OCI-LY1 (cell line): Measurements from ENCODE around the gene DRC1.

Experiments used
- H2AFZ ChIP-seq: fragments of 200-600 bp; sonication (generic), shearing (Covaris generic); 2 replicates; pipeline ENCODE4 v1.6.0; 2014; ENCODE audit warnings: antibody characterized with exemption, mild to moderate bottlenecking, low read length
- H3F3A ChIP-seq: fragments of 200-600 bp; sonication (generic), shearing (Covaris generic); 2 replicates; pipeline ENCODE4 v1.6.0; 2014; ENCODE audit warnings: mild to moderate bottlenecking, antibody characterized with exemption, low read length, moderate library complexity; ENCODE audit not compliant: insufficient read depth
- H3K27ac ChIP-seq: fragments of 200-600 bp; sonication (generic); 2 replicates; pipeline ENCODE4 v1.5.1; 2014; ENCODE audit warnings: low read length, mixed run types, mild to moderate bottlenecking, low read depth; ENCODE audit not compliant: poor library complexity, severe bottlenecking
- H3K27me3 ChIP-seq: fragments of 200-600 bp; sonication (generic); 2 replicates; pipeline ENCODE4 v1.6.0; 2014; ENCODE audit warnings: antibody characterized with exemption, mild to moderate bottlenecking, low read length, moderate library complexity; ENCODE audit not compliant: insufficient read depth
- H3K36me3 ChIP-seq: fragments of 200-600 bp; sonication (generic); 2 replicates; pipeline ENCODE4 v1.6.1; 2014; ENCODE audit warnings: mild to moderate bottlenecking, antibody characterized with exemption, low read length, moderate library complexity, mixed read lengths; ENCODE audit not compliant: insufficient read depth
- H3K4me1 ChIP-seq: fragments of 200-600 bp; sonication (generic); 2 replicates; pipeline ENCODE4 v1.5.1; 2014; ENCODE audit warnings: mild to moderate bottlenecking, low read length, moderate library complexity; ENCODE audit not compliant: insufficient read depth, severe bottlenecking
- H3K4me2 ChIP-seq: fragments of 200-600 bp; sonication (generic), shearing (Covaris generic); 2 replicates; pipeline ENCODE4 v1.6.1; 2014; ENCODE audit warnings: low read length
- H3K4me3 ChIP-seq: fragments of 200-600 bp; sonication (generic); 2 replicates; pipeline ENCODE4 v1.5.1; 2014; ENCODE audit warnings: low read length, low read depth, mild to moderate bottlenecking, mixed read lengths; ENCODE audit not compliant: poor library complexity, severe bottlenecking
- H3K79me2 ChIP-seq: fragments of 200-600 bp; shearing (Covaris generic); 2 replicates; pipeline ENCODE4 v1.6.1; 2016; ENCODE audit warnings: mixed run types, low read length, mixed read lengths; ENCODE audit not compliant: insufficient read depth
- H3K9ac ChIP-seq: fragments of 200-600 bp; sonication (generic), shearing (Covaris generic); 2 replicates; pipeline ENCODE4 v1.6.1; 2014; ENCODE audit warnings: mild to moderate bottlenecking, low read length, mixed read lengths
- H3K9me2 ChIP-seq: fragments of 200-600 bp; sonication (generic), shearing (Covaris generic); 2 replicates; pipeline ENCODE4 v1.6.1; 2014; ENCODE audit warnings: low read depth, mild to moderate bottlenecking, low read length, mixed read lengths
- H3K9me3 ChIP-seq: fragments of 200-600 bp; shearing (Covaris generic); 2 replicates; pipeline ENCODE4 v1.6.1; 2014; ENCODE audit warnings: low read length, mixed read lengths
- H4K20me1 ChIP-seq: fragments of 200-600 bp; sonication (generic), shearing (Covaris generic); 2 replicates; pipeline ENCODE4 v1.6.0; 2016; ENCODE audit warnings: mild to moderate bottlenecking, low read length; ENCODE audit not compliant: insufficient read depth
- EZH2 ChIP-seq: fragments of 200-600 bp; sonication (generic), shearing (Covaris generic); IDR thresholded peaks from 2 replicates; pipeline ENCODE4 v1.8.0; 2017; ENCODE audit warnings: borderline replicate concordance, mixed run types, mild to moderate bottlenecking, antibody characterized with exemption, low read length, moderate library complexity, mixed read lengths
- TF ChIP-seq, protein P1 (sequence below): fragments of 200-600 bp; sonication (generic), shearing (Covaris generic); IDR thresholded peaks from 2 replicates; pipeline ENCODE4 v1.5.1; 2017; ENCODE audit warnings: mild to moderate bottlenecking, antibody characterized with exemption, low read length, moderate library complexity, mixed read lengths

Gene DRC1

DNA sequence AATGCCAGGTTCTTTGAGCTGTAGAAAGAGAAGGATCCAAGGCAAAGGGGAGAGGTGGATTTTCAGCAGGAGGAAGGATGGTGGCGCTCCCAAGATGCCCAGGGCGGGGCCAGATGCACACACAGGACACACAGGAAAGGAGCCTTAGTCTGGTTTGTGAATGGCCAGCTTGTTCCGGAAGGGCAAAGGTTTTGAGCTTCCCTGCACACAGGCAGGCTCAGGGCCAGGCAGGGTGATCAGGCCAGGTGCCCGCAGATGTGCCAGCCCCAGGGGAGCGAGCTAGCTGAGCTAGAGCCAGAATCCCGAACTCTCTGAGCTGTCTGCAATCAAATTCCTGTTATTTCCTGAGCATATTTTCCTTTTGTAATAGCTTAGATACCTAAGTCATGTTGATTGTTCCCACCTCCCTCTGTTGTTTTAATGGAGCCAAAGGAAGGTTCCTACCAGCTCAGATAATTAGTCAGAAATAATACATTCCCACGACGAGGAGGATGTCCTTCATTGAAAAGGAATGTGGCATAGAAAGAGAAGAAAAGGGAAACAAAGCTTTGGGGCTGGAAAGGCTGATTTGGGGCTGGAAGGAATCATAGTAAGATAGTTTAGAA, 89.9 kb downstream of the DRC1 start:
- Histone ChIP-seq H4K20me1 (no peaks in the 10 kb centered on the region), H3K4me3 (no peak overlapping the region), H3K27ac (no peak overlapping the region), H3K27me3 (no peaks in the 10 kb centered on the region), H3K79me2 (no peaks in the 10 kb centered on the region), H2AFZ (no peak overlapping the region), H3K36me3 (no peaks in the 10 kb centered on the region), H3K9me3 (no peaks in the 10 kb centered on the region), H3F3A (no peaks in the 10 kb centered on the region), H3K9me2 (no peaks in the 10 kb centered on the region), H3K4me1 (no peaks in the 10 kb centered on the region), H3K9ac (no peak overlapping the region), H3K4me2 (no peak overlapping the region)
- no peak for TF ChIP-seq EZH2
- TF ChIP-seq, protein P1, sequence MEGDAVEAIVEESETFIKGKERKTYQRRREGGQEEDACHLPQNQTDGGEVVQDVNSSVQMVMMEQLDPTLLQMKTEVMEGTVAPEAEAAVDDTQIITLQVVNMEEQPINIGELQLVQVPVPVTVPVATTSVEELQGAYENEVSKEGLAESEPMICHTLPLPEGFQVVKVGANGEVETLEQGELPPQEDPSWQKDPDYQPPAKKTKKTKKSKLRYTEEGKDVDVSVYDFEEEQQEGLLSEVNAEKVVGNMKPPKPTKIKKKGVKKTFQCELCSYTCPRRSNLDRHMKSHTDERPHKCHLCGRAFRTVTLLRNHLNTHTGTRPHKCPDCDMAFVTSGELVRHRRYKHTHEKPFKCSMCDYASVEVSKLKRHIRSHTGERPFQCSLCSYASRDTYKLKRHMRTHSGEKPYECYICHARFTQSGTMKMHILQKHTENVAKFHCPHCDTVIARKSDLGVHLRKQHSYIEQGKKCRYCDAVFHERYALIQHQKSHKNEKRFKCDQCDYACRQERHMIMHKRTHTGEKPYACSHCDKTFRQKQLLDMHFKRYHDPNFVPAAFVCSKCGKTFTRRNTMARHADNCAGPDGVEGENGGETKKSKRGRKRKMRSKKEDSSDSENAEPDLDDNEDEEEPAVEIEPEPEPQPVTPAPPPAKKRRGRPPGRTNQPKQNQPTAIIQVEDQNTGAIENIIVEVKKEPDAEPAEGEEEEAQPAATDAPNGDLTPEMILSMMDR = no peak

DNA sequence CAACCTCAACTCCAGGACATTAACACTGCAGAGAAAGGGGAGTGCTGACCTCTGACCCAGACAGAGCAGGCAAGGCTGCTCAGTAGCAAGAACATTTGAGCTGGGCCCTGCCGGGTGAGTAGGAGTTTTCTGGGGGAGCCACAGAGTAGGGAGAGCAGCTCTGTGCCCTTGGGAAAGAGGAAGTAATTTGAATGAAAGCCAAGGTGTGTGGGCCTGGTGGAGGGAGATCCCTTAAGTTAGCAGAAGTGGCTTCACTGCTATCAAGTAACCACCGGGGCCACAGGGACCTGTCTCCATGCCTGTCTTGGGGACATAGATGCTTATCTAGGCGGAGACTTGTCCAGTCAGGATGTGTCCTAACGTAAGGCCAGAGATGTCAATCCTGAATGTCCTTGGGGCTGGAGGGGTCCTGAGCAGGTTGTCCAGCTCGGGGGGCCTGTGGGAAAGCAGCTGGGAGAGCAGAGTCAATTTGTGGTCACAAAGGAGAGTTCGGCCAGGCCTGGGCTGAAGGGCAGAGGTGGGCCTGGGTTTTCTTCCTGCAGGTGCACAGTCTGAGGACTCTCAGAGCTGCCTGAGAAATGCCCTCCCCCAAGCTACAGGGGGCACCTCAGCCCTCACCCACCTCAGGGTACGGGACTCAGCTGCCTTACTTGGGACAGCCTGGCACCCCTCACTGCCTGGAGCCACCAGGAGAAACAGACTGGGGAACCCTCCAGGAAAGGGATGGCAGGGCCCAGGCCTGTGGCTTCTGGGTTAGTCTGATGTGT, 91.2 kb downstream of the DRC1 start:
- Histone ChIP-seq H3K4me2 (no peak overlapping the region), H3F3A (no peaks in the 10 kb centered on the region), H3K79me2 (no peaks in the 10 kb centered on the region), H2AFZ (no peak overlapping the region), H3K4me1 (no peaks in the 10 kb centered on the region), H3K9ac (no peak overlapping the region), H4K20me1 (no peaks in the 10 kb centered on the region), H3K4me3 (no peak overlapping the region), H3K27ac (no peak overlapping the region), H3K36me3 (no peaks in the 10 kb centered on the region), H3K9me2 (no peaks in the 10 kb centered on the region), H3K9me3 (no peaks in the 10 kb centered on the region), H3K27me3 (no peaks in the 10 kb centered on the region)
- TF ChIP-seq EZH2 = no peak
- TF ChIP-seq, protein P1 = no peak

DNA sequence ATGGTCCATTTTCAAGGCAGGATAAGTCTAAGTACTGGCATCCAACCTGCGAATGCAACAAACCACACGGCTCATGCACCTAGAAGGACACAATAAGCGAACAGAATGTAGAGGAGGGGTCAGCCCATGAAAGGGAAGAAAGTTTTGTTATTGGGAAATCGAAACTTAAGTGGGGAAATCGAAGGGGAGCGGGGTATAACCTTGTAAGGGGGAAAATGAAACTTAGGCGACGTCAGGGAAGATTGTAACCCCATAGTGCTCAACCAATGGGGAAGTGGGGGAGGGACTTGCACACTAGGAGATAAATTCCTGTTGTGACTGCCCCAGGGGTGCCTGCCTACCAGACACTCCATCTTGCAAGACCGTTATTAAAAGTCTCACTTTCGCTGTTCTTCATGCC, 91.8 kb downstream of the DRC1 start:
- no peak overlapping the region for H3K27ac ChIP-seq
- H3K4me2 ChIP-seq = no peak overlapping the region
- H3K36me3 ChIP-seq = no peaks in the 10 kb centered on the region
- H3F3A ChIP-seq = no peaks in the 10 kb centered on the region
- no peak for TF ChIP-seq EZH2
- TF ChIP-seq, protein P1 = no peak
- no peaks in the 10 kb centered on the region for H3K27me3 ChIP-seq
- H3K9me3 ChIP-seq = no peaks in the 10 kb centered on the region
- H4K20me1 ChIP-seq = no peaks in the 10 kb centered on the region
- no peaks in the 10 kb centered on the region for H3K9me2 ChIP-seq
- H3K4me1 ChIP-seq = no peaks in the 10 kb centered on the region
- H2AFZ ChIP-seq = no peak overlapping the region
- no peak overlapping the region for H3K4me3 ChIP-seq
- no peaks in the 10 kb centered on the region for H3K79me2 ChIP-seq
- H3K9ac ChIP-seq = no peak overlapping the region
